ENCODE measurements around the gene HACD3.
"Not testable (repeated sequence)": the region's sequence is repeated elsewhere in the genome, so short reads cannot be mapped to it uniquely, and the experiment has no call there.

HACD3 gene

GRCh38 chr15:65611888-65612615 lies 81.8 kb downstream of the HACD3 start:
- TF ChIP-seq CTCF (IDR thresholded peaks at IDR 0.05; ENCODE audit: insufficient read depth, low read length, missing control alignments), result no peak
- ChIA-PET POLR2A (interaction anchor here (1.9 kb wide), 1 partner anchor 257 kb away, joined by 16 read pairs; the partner anchor contains the start of gene RAB11A), CTCF (interaction anchor here (1.0 to 3.7 kb wide), 14 partner anchors 8 to 257 kb away, joined by 3 to 27 read pairs (median 4); partner anchors contain the start of genes RAB11A and SLC24A1)
- no peak for DNase-seq (ENCODE audit: low read depth, low spot score)
- peak overlapping the region; percentile 77 for H3K4me3 ChIP-seq (ENCODE audit: low read depth, low read length)

GRCh38 chr15:65612616-65612946 lies 82.3 kb downstream of the HACD3 start:
- ChIA-PET CTCF (interaction anchor here (0.7 to 3.7 kb wide), 10 partner anchors 9 to 256 kb away, joined by 3 to 27 read pairs (median 4); partner anchors contain the start of genes RAB11A and SLC24A1), POLR2A (no interaction called here)
- DNase-seq (ENCODE audit: low read depth, low spot score), result no peak

GRCh38 chr15:65612949-65613744 lies 82.9 kb downstream of the HACD3 start:
- CTCF ChIA-PET, result interaction anchor here (0.7 to 3.7 kb wide), 7 partner anchors 9 to 256 kb away, joined by 3 to 27 read pairs (median 4); partner anchors contain the start of genes RAB11A and SLC24A1
- POLR2A ChIA-PET, result no interaction called here
- H3K4me3 ChIP-seq (ENCODE audit: low read depth, low read length), result no peak overlapping the region
- DNase-seq (ENCODE audit: low read depth, low spot score), result no peak
- TF ChIP-seq CTCF (IDR thresholded peaks at IDR 0.05; ENCODE audit: insufficient read depth, low read length, missing control alignments), result no peak

More at GRCh38 chr15:65612616-65612946, 82.3 kb downstream of the HACD3 start:
- H3K4me3 ChIP-seq (ENCODE audit: low read depth, low read length), result no peak overlapping the region
- TF ChIP-seq CTCF (IDR thresholded peaks at IDR 0.05; ENCODE audit: insufficient read depth, low read length, missing control alignments), result no peak

- POLR2A ChIA-PET; DNase-seq (ENCODE audit: low read depth, low spot score); H3K4me3 ChIP-seq (ENCODE audit: low read depth, low read length); CTCF ChIA-PET: not testable (repeated sequence)
Observed at GRCh38 chr15:65615887-65616286, 85.6 kb downstream of the HACD3 start.

- POLR2A ChIA-PET, result no interaction called here
- no peak for TF ChIP-seq CTCF (IDR thresholded peaks at IDR 0.05; ENCODE audit: insufficient read depth, low read length, missing control alignments)
- no peak for DNase-seq (ENCODE audit: low read depth, low spot score)
- no peak overlapping the region for H3K4me3 ChIP-seq (ENCODE audit: low read depth, low read length)
- CTCF ChIA-PET, result interaction anchor here (1.4 to 1.8 kb wide), 3 partner anchors 8 to 20 kb away, joined by 5 to 9 read pairs (median 8); partner anchors contain the start of gene INTS14
Observed at GRCh38 chr15:65618560-65619109, 88.4 kb downstream of the HACD3 start.

DNA sequence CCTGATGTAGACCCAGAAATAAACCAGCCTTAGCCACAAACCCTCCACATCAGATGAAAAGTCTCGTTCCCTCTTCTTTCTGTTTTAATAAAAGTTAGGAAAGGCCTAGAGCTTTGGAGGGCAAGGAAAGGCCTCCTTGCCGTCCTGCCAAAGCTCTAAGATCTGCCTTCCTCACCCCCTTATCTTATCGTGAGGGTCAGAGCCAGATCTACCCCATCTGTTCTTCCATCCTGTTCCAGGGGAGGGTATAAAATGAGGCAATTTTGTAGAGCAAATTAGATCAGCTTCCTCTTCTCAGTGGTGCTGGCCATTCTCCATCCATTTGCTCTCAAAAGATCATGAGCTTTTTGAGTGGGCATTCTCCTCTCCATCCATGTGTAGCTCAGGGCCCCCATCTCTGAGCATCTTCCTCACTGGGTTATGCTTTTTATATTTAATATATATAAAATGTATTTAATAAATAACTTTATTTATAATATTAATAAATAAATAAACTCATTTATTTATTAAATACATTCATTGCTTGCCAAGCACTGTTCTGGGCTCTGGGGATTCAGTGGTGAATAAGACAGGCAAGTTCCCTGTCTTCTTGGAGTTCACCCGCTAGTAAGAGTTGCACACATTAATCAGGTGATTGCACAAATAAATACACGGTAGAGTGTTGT lies 89.5 kb downstream of the HACD3 start:
- TF ChIP-seq CTCF (IDR thresholded peaks at IDR 0.05; ENCODE audit: insufficient read depth, low read length, missing control alignments), result no peak
- DNase-seq (ENCODE audit: low read depth, low spot score), result no peak
- no peak overlapping the region for H3K4me3 ChIP-seq (ENCODE audit: low read depth, low read length)
- CTCF ChIA-PET, result interaction anchor here (1.0 to 1.8 kb wide), 3 partner anchors 9 to 19 kb away, joined by 3 to 9 read pairs (median 8); partner anchors contain the start of gene INTS14
- POLR2A ChIA-PET, result no interaction called here
